ENCODE measurements around the gene GCGR.

- TF ChIP-seq CTCF (IDR thresholded peaks at IDR 0.05), result no peak
- TF ChIP-seq POLR2A (IDR thresholded peaks at IDR 0.05), result no peak
Observed at GRCh38 chr17:81839301-81839700, 35.4 kb downstream of the GCGR start.

Measured in testis (tissue), 2 donors.